HG03571 (cell line): ENCODE results near the gene HEBP1.
"Not testable (repeated sequence)": the region's sequence is repeated elsewhere in the genome, so short reads cannot be mapped to it uniquely, and the experiment has no call there.

Experiments used
- ATAC-seq: cut with Tn5 transposase; IDR thresholded peaks from one replicate; pipeline ENCODE4 v1.9.1; 2021; ENCODE audit not compliant: unreplicated experiment

The HEBP1 gene, protein sequence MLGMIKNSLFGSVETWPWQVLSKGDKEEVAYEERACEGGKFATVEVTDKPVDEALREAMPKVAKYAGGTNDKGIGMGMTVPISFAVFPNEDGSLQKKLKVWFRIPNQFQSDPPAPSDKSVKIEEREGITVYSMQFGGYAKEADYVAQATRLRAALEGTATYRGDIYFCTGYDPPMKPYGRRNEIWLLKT

DNA sequence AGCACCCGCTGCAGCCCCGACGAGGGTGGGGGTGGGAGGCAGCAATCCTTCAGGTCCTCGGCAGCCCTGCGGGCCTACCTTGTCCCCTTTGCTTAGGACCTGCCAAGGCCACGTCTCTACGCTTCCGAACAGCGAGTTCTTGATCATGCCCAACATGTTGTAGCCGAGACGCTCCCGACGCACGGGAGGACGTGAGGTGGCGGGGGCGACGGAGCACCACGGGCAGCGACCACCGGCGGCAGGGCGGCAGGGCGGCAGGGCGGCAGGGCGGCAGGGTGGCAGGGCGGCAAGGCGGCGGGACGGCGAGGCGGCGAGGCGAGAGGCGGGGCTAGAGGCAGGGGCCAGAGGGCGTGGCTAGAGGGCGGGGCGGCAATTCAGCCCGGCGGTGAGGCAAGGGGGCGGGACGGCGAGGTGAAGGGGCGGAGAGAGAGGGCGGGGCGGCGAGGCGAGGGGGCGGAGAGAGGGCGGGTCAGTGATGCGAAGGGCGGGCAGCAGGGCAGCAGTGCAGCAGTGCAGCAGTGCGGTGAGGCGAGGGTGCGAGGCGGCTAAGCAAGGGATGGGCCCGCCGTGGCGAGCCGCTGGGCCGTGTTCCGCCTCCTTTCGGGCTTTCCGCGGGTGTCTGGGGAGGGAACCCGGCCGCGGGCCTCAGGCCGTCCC lies at the start of gene HEBP1:
Gene HEBP1 (minus strand): TSS at position 307 of the 657 bp plus-strand sequence. CDS start 151 bp downstream, at position 156.
- ATAC-seq = peak; percentile 86

DNA sequence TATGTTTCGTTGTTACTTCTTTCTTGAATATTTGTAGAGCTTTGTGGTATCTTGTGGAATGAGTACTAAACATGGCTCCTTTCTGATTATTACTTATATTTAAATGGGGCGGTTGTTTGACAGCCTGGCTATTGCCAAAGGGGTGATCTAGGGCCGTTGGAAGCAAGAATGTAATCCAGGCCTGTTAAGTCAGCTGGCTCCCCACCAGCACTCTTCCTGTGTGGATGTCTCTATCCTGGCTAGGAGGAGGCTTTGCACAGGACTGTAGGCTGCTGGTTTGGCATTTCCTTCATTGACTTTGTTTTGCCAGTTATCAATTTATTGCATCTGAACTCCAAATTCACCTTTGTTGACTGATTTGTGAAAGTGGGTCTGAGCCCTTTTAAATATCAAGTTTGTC lies 49.8 kb upstream of the HEBP1 start:
- ATAC-seq = no peak

DNA sequence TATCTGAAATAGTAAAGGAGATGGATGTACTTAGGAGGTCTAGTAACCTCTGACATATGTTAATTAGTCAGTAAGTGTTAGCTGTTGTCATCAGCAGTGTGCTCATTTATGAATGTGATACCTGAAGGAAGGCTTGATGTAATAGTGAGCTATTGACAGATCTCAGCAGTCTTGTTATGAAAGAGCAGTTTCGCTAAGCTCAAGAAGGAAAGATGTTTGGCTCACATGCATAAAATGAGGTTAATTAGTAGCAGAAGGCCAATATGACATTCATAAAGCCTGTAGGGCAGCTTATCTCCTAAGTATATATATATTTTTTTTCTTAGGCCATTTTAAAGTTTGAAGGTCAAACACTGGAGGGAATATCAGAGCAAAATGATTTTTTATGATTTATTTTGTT lies 46.9 kb upstream of the HEBP1 start:
- ATAC-seq = peak; percentile 49

DNA sequence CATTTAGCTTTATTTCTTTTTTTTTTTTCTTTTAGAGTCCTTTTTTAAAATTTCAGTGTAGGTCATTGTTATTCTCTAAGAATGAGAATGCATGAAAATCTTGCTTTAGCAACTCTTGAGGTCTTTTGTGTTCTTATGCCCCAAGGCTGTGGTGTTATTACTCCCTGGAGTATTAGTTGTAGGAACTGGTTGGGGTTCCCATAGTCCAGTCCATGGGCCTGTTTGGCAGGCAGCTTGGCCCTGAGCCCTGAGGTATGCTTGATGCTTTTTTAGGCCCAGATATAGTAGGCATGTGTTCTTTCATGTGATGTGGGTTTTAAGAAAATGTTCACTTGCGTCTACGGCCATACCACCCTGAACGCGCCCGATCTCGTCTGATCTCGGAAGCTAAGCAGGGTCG lies 45.8 kb upstream of the HEBP1 start:
- ATAC-seq = no peak

DNA sequence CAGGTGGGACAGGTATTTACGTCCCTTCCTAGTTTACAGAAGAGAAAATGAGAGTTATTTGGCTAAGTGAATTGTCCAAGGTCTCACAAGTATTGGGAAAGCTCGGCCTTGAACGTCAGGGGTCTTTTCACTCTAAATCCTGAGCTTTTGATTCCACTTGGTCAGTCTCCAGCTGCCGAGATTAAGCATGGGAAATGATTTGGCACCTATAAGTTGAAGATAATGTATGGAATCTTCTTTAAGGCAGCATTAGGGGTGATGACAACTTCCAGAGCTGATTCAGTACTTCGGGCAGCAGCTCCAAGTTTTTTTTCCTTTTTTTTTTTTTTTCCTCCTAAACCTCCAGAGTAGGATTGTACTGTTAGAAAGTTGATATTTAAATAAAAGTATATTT lies 44.8 kb upstream of the HEBP1 start:
- ATAC-seq = no peak

DNA sequence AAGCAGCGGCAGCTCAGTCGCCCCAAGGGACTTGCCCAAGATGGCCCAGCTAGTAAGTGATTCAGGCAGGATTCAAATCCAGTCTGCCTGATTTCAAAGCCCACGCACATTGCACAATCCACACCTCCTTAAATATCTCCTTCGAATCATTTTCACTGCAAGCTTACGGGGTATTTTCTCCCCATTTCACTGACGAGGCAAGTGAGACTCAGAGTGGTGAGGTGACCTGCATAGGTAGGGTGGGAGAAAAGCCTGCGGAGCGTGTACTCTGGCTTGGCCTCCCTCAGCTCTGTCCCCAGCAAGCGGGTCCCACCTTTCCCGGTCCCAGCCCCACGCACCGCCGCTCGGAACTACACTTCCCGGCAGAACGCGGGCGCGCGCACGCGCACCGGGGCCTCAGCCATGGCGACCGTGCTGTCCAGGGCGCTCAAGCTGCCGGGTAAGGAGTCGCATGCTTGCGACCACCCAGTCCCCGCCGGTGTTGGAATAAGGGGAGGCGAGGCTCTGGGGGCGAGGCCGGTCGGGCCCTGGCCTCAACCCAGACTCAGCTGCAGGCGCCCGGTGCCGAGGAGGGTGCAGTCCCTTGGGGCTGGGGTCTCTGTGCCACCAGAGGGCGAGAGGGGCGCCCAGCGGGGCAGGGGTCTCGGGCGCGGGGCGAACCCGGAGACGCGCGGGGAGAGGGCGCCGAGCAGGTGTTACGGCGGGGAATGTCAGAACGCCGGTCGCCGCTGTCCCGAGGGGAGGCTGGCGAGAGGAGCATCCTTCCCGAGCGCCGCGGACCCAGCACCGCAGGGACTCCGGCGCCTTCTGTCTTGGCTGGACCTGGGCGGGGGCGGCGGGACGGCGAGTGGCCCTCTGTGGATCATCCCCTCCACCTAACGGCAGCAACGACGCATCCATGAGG lies 44.2 kb upstream of the HEBP1 start, which contains the start of gene FAM234B:
Gene FAM234B (plus strand): TSS at position 380 of the 904 bp plus-strand sequence. CDS start 23 bp downstream, at position 403.
- peak; percentile 80 for ATAC-seq

DNA sequence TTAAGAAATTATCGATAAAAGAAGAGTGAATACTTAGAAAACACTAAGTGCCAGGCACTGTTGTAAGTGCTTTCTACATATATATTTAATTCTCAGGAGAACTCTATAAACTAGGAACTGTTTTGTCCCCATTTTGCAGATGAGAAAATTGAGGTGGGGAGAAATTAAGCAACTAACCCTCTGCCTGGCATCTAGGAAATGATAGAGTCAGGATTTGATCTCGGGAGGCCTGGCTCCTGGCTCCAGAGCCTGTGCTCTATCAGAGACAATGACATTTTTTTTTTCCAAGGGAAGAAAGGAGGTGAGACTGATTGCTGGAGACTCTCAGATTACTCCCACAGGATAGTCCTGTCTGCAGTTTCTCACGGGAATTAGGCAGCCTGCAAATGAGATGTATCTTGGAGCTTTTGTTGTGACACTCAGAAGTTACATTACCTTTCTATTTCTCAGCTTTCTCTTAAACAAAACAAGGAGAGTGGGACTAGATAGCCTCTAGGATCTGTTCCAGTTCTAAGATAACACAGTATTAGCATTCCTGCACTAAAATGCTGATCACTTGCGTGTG lies 42.7 kb upstream of the HEBP1 start:
- no peak for ATAC-seq

DNA sequence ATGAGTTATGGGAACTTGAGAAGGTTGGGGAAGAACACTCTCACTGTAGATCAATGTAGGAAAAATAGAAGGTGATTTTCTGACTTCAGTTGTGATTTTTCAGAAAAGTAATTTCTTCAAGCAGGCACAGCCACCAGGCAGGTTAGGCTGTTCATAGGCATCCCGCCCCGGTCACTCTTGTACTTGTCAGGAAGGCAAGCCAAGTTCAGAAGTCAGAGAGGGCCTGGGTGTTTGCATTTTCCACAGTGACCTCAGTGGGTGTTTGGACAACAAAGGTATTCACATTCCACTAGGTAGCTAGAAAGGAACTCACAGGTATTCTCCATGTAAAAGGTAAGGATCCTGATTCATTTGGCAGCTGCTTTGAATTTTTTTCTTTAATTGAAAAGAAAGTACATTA lies 41.2 kb upstream of the HEBP1 start:
- no peak for ATAC-seq

DNA sequence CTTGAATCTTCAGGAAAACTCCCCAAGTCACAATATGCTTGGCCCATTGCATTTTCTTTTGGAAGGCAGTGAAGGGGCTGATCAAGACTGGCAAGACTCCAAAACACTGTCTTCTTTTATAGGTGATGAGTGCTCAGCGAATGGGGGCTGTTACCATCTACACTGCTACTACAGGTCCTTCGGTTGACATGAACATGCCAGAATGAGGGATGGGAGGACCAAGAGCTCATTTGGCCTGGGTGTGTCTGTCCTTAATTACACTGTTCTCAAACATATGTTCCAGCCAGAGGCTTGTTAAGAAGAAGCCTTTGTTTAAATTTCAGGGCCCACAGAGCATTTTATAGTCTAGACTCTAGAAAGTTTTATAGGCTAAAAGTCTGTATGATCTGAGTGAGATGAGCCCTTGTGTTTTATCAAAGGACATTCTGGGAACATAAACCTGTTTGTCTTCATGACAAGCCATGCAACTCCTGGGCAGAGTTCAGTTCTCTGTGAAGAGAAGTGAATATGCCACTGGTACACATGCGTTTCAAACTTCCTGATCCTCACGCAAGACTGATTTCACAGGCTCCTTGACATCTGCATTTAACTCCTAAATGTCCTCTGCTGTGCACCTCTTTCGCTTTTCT lies 39.4 kb upstream of the HEBP1 start:
- no peak for ATAC-seq

DNA sequence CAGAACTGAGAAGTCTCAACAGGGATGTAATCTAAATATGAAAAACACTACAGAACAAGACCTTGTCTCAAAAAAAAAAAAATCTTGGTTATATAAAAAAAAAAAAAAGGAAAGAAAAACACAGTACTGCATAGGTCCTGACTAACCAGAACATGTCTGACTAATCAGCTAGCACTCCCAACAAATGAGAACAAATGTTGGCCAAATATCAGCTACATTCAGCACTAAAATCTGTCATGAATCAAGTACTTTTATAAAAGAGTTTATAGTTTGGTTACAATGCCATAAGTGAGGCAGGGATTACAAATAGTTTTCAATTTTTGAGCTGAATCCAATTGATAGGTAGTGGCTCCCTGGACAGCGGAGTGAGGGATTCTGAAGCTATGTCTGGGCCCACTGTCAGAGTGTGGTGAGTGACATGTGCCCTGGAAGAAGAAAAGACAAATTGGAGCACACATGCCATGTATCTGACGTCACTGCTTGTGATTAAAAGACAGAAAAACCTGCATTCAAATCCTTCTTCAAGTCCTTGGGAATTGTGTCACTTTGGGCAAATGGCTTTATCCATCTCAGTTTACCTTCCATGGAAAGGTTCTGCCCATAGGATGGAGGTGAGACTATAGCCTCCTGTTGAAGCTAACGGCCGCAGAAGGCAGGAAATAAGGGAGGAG lies 38.6 kb upstream of the HEBP1 start:
- no peak for ATAC-seq

DNA sequence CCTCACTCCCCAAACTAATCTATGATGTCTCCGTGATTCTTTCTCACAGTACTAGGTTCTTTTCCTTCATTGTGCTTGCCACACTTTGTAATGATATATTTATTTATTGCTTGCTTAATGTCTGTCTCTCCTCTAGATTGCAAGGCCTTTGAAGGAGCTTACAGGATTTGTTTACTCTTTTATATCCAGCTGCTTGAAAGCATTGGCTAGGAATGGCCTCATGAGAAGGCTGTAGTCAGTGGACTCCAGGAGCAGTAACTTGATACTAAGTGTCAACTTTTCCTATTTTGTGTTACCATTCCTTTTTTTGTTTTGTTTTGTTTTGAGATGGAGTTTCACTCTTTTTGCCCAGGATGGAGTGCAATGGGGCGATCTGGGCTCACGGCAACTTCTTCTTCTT lies 36.8 kb upstream of the HEBP1 start:
- ATAC-seq = no peak

DNA sequence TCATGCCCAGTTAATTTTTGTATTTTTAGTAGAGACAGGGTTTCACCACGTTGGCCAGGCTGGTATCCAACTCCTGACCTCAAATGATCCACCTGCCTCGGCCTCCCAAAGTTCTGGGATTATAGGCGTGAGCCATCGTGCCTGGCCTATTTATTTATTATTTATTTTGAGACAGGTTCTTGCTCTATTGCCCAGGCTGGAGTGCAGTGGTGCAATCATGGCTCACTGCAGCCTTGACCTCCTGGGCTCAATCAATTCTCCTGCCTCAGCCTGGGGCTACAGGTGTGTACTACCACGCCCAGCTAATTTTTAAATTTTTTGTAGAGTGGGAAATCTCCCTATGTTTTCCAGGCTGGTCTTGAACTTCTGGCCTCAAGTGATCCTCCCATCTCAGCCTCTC lies 35.3 kb upstream of the HEBP1 start:
- ATAC-seq = not testable (repeated sequence)

DNA sequence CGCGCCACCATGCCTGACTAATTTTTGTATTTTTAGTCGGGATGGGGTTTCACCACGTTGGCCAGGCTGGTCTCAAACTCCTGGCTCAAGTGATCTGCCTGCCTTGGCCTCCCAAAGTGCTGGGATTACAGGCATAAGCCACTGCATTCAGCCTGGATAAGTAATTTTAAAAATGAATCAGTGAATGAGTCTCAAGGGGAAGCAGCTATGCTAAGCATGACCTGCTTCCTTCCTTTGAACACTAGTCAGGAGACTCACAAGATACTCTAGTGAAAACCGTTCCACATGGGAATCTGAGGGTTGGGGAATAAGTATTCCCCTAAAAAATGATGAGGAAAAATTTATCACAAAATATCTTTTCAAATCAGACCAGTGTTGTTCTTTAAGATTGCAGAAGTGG lies 33.4 kb upstream of the HEBP1 start:
- no peak for ATAC-seq

DNA sequence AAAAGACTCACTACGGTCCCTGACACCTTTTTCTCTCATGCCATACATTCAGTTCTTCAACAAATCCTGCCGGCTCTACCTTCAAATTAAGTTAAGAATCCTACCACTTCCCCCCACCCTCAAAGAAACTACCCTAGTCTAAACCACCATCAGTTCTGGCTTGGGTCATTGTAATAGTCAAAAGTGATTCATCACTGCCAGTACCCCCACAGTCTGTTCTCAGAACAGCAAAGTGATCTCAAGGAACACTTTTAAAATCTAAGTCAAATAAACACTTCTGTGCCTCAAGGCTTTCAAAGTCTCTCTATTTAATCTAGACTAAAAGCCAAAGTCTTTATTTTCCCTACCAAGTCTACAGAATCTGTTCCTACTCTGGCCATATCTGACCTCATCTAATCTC lies 32.1 kb upstream of the HEBP1 start:
- no peak for ATAC-seq

DNA sequence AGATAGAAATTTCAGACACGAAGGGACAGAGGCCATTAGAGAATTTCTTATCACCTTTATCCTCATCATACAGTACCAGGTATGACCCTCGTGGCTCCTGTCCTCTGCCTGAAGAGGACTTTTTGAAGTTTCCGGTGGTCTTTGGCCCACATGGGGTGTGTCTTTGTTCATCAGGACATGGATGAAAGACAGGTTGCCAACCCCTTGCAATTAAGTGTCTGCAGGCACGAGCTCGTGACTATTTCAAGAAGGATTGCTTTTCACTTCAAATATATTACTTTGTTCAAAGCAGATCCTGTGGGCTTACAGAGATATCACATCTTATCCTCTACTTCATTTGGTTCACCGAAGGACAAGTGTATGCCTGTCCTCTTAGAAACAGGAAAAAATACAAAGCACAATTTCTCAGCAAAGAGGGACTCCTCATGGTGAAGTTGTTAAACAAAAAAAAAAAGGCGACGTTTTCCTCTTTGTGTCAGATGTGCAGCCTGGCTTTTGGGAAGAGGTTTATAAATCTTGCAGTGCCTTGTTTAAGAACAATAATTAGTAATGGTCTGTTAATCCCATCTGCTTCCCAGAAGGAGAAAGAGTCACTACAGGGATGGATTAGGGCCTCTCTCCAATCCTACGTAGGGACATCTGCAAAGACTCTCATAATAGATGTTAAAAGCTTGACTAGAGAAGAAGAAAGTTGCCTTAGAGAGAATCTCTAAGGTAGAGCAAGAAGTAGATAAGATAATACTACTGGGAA lies 30.7 kb upstream of the HEBP1 start:
- ATAC-seq = no peak

DNA sequence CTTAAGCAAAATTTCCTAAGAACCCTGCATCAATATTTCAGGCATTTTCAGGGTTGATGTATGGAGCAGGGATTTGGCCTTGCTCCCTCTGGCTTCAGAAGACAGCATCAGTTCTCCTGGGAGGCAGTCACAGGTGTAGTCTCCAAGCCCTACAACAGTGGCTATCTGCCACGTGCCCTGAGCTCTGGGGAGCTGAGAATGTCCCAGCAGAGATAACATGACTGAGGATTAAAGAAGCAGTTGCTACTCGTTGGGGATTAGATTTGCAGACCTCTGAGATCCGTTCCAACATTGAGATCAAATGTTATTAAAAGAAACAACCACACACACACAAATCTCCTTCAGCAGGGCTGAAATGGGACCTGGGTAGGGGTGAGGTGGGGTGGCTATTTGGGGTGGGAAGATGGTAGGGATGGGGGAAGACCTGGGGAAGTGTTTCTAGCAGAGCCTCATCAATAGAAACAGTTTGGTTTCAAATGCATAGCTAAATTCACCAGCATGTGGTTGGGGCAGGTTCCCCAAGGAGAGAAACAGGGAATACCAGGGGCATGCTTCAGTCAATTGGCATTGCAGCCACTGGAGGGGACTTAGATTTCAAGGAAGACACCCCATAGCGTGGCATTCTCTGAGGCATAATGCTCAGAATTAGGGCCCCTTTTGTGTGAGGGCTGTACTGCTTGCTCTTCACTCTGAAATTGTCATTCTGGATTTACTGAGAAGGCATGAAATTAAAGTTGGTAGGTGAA lies 28.9 kb upstream of the HEBP1 start:
- ATAC-seq = no peak

DNA sequence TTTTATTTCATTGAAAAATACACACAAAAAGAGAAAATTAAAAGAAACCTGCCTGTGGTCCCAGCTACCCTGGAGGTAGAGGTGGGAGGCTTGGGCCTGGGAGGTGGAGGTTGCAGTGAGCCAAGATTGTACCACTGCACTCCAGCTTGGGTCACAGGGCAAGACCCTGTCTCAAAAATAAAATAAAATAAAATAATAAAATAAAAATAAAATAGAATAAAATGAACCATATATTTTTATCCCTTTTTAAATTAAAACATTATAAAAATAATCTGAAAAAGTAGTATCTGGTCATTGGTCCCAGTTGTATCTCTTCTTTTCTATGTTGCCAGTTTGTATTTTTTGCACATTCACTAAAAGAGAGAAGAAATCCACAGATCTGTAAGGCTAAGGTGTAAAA lies 27.4 kb upstream of the HEBP1 start:
- ATAC-seq = no peak

DNA sequence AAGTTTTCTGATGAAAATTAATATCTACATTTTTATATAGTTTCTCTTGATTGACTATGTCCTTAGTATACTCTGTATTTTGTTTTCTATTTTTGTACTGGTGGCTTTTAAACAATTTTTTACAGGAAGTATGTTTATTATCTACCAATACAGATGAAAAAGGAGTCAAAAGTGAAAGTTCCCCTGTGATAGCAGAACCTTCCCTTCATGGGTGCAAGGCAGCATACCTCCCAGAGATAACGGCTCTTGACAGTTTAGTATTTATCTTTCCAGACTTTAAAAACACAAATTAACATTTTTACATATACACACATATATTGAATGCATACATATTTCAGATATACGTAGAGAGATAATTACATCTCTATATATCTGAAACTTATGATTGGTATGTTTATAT lies 27.0 kb upstream of the HEBP1 start:
- ATAC-seq = no peak

DNA sequence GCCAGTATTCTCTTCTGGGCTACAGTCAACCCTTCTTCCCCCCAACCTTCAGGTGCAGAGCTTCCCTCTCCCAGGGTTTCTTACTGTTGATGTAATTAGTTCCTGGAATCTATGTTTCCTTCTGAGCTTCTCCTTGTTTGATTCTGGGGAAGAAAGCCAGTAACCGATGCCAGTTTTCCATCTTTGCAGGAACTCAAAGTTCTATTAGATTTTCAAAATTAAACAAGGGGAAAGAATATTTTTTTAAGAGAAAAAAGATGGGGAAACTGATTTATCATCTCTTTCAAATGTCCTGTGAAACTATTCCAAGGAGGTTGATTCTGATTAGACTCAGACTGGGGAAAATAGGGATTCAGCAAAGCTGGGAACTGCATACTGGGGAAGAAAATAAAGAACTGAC lies 26.2 kb upstream of the HEBP1 start:
- no peak for ATAC-seq
